ENCODE measurements around the gene KLHL29.

KLHL29 gene

GRCh38 chr2:23632386-23632785 lies 247.4 kb downstream of the KLHL29 start:
- H2BK5ac ChIP-seq (ENCODE audit: low read depth, low read length, poor library complexity): no peak overlapping the region
- no peak overlapping the region for H2BK12ac ChIP-seq (ENCODE audit: low read length)
- H3K18ac ChIP-seq (ENCODE audit: low read length): no peak overlapping the region
- H3K4me3 ChIP-seq (ENCODE audit: low read depth, low read length): no peak overlapping the region
- H3K14ac ChIP-seq (ENCODE audit: low read length): no peak overlapping the region
- no peak overlapping the region for H2AK5ac ChIP-seq (ENCODE audit: low read length)
- no CpG with 5 or more reads among the region's 6 CpGs for WGBS (ENCODE audit: extremely low coverage, insufficient coverage, insufficient read length)
- no peak overlapping the region for H2AFZ ChIP-seq (ENCODE audit: insufficient read depth, low read length, poor library complexity)
- H3K23ac ChIP-seq (ENCODE audit: low read length): no peak overlapping the region
- no peak overlapping the region for H4K12ac ChIP-seq (ENCODE audit: low read depth, low read length)
- no peaks in the 10 kb centered on the region for H3K27me3 ChIP-seq (ENCODE audit: insufficient read depth, low read length)
- no peak overlapping the region for H2BK120ac ChIP-seq (ENCODE audit: insufficient read depth, low read length, poor library complexity)
- no peak for DNase-seq
- no peaks in the 10 kb centered on the region for H3K79me2 ChIP-seq (ENCODE audit: control insufficient read depth, insufficient read depth, low read length, poor library complexity)
- no peak overlapping the region for H3K9ac ChIP-seq (ENCODE audit: low read length)
- peaks cover 3% of the 10 kb centered on the region for H3K79me1 ChIP-seq (ENCODE audit: low read length)
- no peak overlapping the region for H4K91ac ChIP-seq (ENCODE audit: low read depth, low read length)
- no peaks in the 10 kb centered on the region for H3K36me3 ChIP-seq (ENCODE audit: control insufficient read depth in 1 of 2, insufficient read depth in 2 of 2, low read length in 2 of 2)
- no peak overlapping the region for H4K8ac ChIP-seq (ENCODE audit: low read depth, low read length)
- no peak overlapping the region for H3K27ac ChIP-seq (ENCODE audit: low read depth, low read length)
- H3K9me3 ChIP-seq (ENCODE audit: insufficient read depth, low read depth, low read length): no peaks in the 10 kb centered on the region
- H3K4ac ChIP-seq (ENCODE audit: low read depth, low read length): no peak overlapping the region
- H3K4me1 ChIP-seq (ENCODE audit: control insufficient read depth in 1 of 2, insufficient read depth in 2 of 2, low read length in 2 of 2): peaks cover 6 to 17% of the 10 kb centered on the region in 2 experiments
- H3K4me2 ChIP-seq (ENCODE audit: low read length): no peak overlapping the region

- Histone ChIP-seq H4K12ac (ENCODE audit: low read depth, low read length) (no peak overlapping the region), H3K23ac (ENCODE audit: low read length) (no peak overlapping the region), H3K9me3 (ENCODE audit: insufficient read depth, low read depth, low read length) (no peaks in the 10 kb centered on the region), H2BK12ac (ENCODE audit: low read length) (no peak overlapping the region), H3K9ac (ENCODE audit: low read length) (no peak overlapping the region), H3K18ac (ENCODE audit: low read length) (no peak overlapping the region), H3K4me2 (ENCODE audit: low read length) (no peak overlapping the region), H4K91ac (ENCODE audit: low read depth, low read length) (no peak overlapping the region), H3K4ac (ENCODE audit: low read depth, low read length) (no peak overlapping the region), H3K14ac (ENCODE audit: low read length) (no peak overlapping the region), H3K27ac (ENCODE audit: low read depth, low read length) (no peak overlapping the region), H2AK5ac (ENCODE audit: low read length) (no peak overlapping the region), H2BK5ac (ENCODE audit: low read depth, low read length, poor library complexity) (no peak overlapping the region), H3K4me3 (ENCODE audit: low read depth, low read length) (no peak overlapping the region), H3K79me2 (ENCODE audit: control insufficient read depth, insufficient read depth, low read length, poor library complexity) (no peaks in the 10 kb centered on the region), H2BK120ac (ENCODE audit: insufficient read depth, low read length, poor library complexity) (no peak overlapping the region), H3K79me1 (ENCODE audit: low read length) (peaks cover 3% of the 10 kb centered on the region), H3K36me3 (ENCODE audit: control insufficient read depth in 1 of 2, insufficient read depth in 2 of 2, low read length in 2 of 2) (no peaks in the 10 kb centered on the region), H3K4me1 (ENCODE audit: control insufficient read depth in 1 of 2, insufficient read depth in 2 of 2, low read length in 2 of 2) (peaks cover 6 to 21% of the 10 kb centered on the region in 2 experiments), H3K27me3 (ENCODE audit: insufficient read depth, low read length) (no peaks in the 10 kb centered on the region), H2AFZ (ENCODE audit: insufficient read depth, low read length, poor library complexity) (no peak overlapping the region), H4K8ac (ENCODE audit: low read depth, low read length) (no peak overlapping the region)
- WGBS (ENCODE audit: extremely low coverage, insufficient coverage, insufficient read length): no CpG with 5 or more reads among the region's 5 CpGs
- no peak for DNase-seq
These were observed 247.9 kb downstream of the KLHL29 start for GRCh38 chr2:23632831-23633395.

- Histone ChIP-seq H2AK5ac (ENCODE audit: low read length) (no peak overlapping the region), H2AFZ (ENCODE audit: insufficient read depth, low read length, poor library complexity) (no peak overlapping the region), H2BK12ac (ENCODE audit: low read length) (no peak overlapping the region), H4K12ac (ENCODE audit: low read depth, low read length) (no peak overlapping the region), H3K27ac (ENCODE audit: low read depth, low read length) (no peak overlapping the region), H2BK5ac (ENCODE audit: low read depth, low read length, poor library complexity) (no peak overlapping the region), H4K91ac (ENCODE audit: low read depth, low read length) (no peak overlapping the region), H2BK120ac (ENCODE audit: insufficient read depth, low read length, poor library complexity) (no peak overlapping the region), H3K4me2 (ENCODE audit: low read length) (no peak overlapping the region), H3K36me3 (ENCODE audit: control insufficient read depth in 1 of 2, insufficient read depth in 2 of 2, low read length in 2 of 2) (no peaks in the 10 kb centered on the region), H4K8ac (ENCODE audit: low read depth, low read length) (no peak overlapping the region), H3K4ac (ENCODE audit: low read depth, low read length) (no peak overlapping the region), H3K18ac (ENCODE audit: low read length) (no peak overlapping the region), H3K9me3 (ENCODE audit: insufficient read depth, low read depth, low read length) (no peaks in the 10 kb centered on the region), H3K27me3 (ENCODE audit: insufficient read depth, low read length) (no peaks in the 10 kb centered on the region), H3K14ac (ENCODE audit: low read length) (no peak overlapping the region), H3K23ac (ENCODE audit: low read length) (no peak overlapping the region), H3K9ac (ENCODE audit: low read length) (no peak overlapping the region), H3K79me1 (ENCODE audit: low read length) (peaks cover 1% of the 10 kb centered on the region), H3K4me1 (ENCODE audit: control insufficient read depth in 1 of 2, insufficient read depth in 2 of 2, low read length in 2 of 2) (peaks cover 4 to 17% of the 10 kb centered on the region in 2 experiments), H3K4me3 (ENCODE audit: low read depth, low read length) (no peak overlapping the region), H3K79me2 (ENCODE audit: control insufficient read depth, insufficient read depth, low read length, poor library complexity) (no peaks in the 10 kb centered on the region)
- no CpG with 5 or more reads among the region's 8 CpGs for WGBS (ENCODE audit: extremely low coverage, insufficient coverage, insufficient read length)
- no peak for DNase-seq
These were observed 249.0 kb downstream of the KLHL29 start for GRCh38 chr2:23633966-23634365.

- Histone ChIP-seq H3K4me2 (ENCODE audit: low read length) (no peak overlapping the region), H3K36me3 (ENCODE audit: control insufficient read depth in 1 of 2, insufficient read depth in 2 of 2, low read length in 2 of 2) (no peaks in the 10 kb centered on the region), H2BK120ac (ENCODE audit: insufficient read depth, low read length, poor library complexity) (no peak overlapping the region), H3K23ac (ENCODE audit: low read length) (no peak overlapping the region), H3K18ac (ENCODE audit: low read length) (no peak overlapping the region), H3K27ac (ENCODE audit: low read depth, low read length) (no peak overlapping the region), H3K9me3 (ENCODE audit: insufficient read depth, low read depth, low read length) (no peaks in the 10 kb centered on the region), H2AFZ (ENCODE audit: insufficient read depth, low read length, poor library complexity) (no peak overlapping the region), H3K79me1 (ENCODE audit: low read length) (no peaks in the 10 kb centered on the region), H2BK5ac (ENCODE audit: low read depth, low read length, poor library complexity) (no peak overlapping the region), H3K4me1 (ENCODE audit: control insufficient read depth in 1 of 2, insufficient read depth in 2 of 2, low read length in 2 of 2) (peaks cover 2 to 9% of the 10 kb centered on the region in 2 experiments), H2AK5ac (ENCODE audit: low read length) (no peak overlapping the region), H4K91ac (ENCODE audit: low read depth, low read length) (no peak overlapping the region), H3K4ac (ENCODE audit: low read depth, low read length) (no peak overlapping the region), H4K12ac (ENCODE audit: low read depth, low read length) (no peak overlapping the region), H2BK12ac (ENCODE audit: low read length) (no peak overlapping the region), H3K79me2 (ENCODE audit: control insufficient read depth, insufficient read depth, low read length, poor library complexity) (no peaks in the 10 kb centered on the region), H3K9ac (ENCODE audit: low read length) (no peak overlapping the region), H3K14ac (ENCODE audit: low read length) (no peak overlapping the region), H3K27me3 (ENCODE audit: insufficient read depth, low read length) (no peaks in the 10 kb centered on the region), H4K8ac (ENCODE audit: low read depth, low read length) (no peak overlapping the region), H3K4me3 (ENCODE audit: low read depth, low read length) (no peak overlapping the region)
- WGBS (ENCODE audit: extremely low coverage, insufficient coverage, insufficient read length): no CpG with 5 or more reads among the region's 23 CpGs
- DNase-seq: no peak
These were observed 250.7 kb downstream of the KLHL29 start for GRCh38 chr2:23635442-23636340.
